GM21529 (cell line): ENCODE data around the gene POTEF.
"Not testable (repeated sequence)": the region's sequence is repeated elsewhere in the genome, so short reads cannot be mapped to it uniquely, and the experiment has no call there.

Experiments
- ATAC-seq: cut with Tn5 transposase; IDR thresholded peaks from one replicate; pipeline ENCODE4 v1.9.1; 2021; ENCODE audit not compliant: unreplicated experiment

The POTEF gene

GRCh38 chr2:130129120-130129829, at the start of gene POTEF:
Gene POTEF, minus strand, starts transcription at chr2:130129222. Its CDS starts 8,707 bp downstream, at chr2:130120515.
- ATAC-seq, result not testable (repeated sequence)

DNA sequence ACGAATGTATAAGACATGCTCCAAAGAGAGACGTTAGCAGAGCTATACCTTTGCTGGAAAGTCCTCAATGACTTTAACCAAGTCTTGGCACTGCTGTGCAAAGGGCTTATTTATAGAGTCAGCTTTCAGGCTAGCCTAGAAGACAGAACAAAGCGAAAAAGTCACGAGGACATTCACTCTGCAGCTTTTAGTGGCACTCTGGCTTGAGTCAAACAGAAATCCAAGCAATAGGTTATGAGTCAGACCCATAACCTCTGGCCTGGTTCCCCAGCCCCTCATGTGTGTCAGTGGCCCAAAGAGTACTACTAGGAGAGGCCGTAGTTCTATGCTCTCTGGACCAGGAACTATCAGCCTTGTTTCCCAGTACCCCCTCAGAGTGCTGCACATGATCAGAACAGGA, 45.8 kb upstream of the POTEF start:
- peak; percentile 83 for ATAC-seq

- ATAC-seq, result no peak
Observed at GRCh38 chr2:130169896-130170295, 40.9 kb upstream of the POTEF start.

- ATAC-seq, result not testable (repeated sequence)
Observed at GRCh38 chr2:130169163-130169562, 40.1 kb upstream of the POTEF start.

DNA sequence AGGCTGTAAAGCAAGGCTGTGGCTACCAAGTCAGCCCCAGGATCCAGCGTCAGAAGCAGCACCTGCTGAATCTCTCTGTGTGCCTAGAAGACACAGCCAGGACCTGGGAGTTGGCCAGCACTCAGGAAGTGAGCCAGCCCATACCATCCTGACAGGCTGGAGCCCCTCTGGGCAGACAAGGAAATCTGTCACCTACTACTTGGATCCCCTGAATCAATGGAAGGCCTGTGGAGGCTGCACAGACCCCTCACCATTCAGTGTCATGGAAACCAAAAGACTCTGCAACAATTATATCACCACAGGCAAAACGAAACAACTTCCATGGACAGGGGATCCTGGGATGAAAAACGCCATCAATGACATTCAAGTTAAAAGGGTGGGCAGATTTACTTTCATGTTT, 37.6 kb upstream of the POTEF start:
- ATAC-seq, result not testable (repeated sequence)

DNA sequence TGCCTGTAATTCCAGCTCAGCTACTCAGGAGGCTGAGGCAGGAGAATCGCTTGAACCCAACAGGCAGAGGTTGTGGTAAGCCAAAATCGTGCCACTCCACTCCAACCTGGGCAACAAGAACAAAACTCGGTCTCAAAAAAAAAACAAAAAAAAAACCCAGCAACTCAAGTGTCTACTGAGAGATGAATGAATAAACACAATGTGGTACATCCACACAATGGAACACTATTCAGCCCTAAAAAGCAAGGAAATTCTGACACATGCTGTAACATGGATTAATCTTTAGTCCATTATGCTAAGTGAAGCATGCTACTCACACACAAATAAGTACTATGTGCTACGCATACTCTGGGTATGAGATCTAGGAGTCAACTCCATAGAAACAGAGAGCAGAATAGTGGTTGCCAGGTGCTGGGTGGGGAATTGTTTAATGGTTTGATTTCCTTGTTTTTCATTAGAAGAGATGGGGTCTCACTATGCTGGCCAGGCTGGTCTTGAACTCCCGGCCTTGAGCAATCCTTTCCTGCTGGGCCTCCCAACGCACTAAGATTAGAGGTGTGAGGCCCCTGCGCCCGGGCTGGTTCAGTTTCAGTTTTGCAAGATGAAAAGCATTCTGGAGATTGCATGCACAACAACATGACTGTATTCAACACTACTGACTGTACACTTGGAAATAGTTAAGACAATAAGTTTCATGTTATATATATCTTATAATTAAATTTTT, 36.4 kb upstream of the POTEF start:
- no peak for ATAC-seq

DNA sequence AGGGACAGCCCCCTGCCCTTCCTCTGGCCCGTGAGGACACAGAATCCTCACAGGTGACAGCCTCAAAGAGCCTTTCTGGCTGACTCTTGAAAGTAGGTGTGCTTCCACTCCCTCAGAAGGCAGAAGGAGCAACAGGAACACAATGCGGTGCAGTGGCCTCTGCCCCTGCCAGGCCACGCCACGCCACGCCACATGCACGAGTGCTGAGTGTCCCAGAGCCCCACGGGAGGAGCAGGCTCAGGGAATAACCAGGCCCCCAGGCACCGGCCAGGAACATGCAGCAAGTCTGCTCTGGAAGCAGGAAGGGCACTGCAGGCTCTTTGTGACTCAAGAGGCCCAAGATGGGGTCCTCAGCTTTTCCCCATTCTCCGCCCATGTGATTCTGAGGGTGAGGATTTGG, 33.9 kb upstream of the POTEF start:
- ATAC-seq, result no peak

DNA sequence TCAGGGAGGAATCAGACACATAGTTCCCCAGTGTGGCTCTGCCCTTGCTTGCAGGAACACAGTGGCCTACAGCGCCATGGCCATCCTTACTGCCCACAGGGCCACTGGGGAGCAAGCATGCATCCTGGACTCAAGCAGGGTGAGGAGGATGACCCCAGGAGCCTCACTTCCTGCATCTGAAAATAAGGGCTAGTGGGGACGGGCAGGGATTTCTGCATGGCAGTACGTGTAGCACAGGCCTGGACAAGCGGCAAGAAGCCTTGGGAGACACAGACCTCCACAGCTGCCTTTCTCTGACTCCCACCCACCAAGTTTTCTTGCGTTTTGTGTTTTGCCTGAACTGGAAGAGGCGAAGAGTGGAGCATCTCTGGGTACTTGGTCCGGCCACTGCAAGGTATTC, 33.5 kb upstream of the POTEF start:
- ATAC-seq, result not testable (repeated sequence)

- not testable (repeated sequence) for ATAC-seq
Observed at GRCh38 chr2:130160838-130161705, 32.0 kb upstream of the POTEF start.

DNA sequence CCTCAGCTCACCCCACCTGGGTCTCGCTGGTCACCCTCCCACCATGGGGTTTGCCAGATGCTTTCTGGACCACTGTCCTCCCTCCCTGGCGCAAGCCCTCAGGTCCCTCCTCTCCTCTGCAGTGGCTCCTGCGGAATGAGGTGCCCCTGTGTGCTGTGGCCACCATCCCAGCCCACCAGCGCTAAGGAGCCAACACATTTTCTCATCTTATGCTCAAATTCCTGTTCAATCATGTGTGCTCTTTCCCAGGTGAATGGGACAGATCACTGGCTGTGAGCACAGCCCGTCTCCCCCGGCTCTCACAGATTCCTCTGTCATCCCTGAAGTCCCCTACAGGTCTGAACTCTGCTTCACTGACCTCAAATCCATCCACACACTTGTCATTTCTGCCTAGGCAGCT, 31.1 kb upstream of the POTEF start:
- ATAC-seq, result no peak

DNA sequence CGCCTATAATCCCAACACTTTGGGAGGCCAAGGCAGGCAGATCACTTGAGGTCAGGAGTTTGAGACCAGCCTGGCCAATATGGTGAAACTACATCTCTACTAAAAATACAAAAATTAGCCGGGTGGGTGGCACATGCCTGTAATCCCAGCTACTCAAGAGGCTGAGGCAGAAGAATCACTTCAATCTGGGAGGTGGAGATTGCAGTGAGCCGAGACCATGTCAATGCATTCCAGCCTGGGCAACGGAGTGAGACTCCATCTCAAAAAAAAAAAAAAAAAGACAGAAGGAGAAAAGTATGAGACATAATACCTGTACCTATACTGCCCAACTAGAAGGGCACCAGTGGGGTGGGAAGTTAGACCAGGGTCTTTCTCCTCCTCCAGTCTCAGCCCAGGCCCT, 30.4 kb upstream of the POTEF start:
- ATAC-seq, result not testable (repeated sequence)

- ATAC-seq, result no peak
Observed at GRCh38 chr2:130158631-130159030, 29.6 kb upstream of the POTEF start.

DNA sequence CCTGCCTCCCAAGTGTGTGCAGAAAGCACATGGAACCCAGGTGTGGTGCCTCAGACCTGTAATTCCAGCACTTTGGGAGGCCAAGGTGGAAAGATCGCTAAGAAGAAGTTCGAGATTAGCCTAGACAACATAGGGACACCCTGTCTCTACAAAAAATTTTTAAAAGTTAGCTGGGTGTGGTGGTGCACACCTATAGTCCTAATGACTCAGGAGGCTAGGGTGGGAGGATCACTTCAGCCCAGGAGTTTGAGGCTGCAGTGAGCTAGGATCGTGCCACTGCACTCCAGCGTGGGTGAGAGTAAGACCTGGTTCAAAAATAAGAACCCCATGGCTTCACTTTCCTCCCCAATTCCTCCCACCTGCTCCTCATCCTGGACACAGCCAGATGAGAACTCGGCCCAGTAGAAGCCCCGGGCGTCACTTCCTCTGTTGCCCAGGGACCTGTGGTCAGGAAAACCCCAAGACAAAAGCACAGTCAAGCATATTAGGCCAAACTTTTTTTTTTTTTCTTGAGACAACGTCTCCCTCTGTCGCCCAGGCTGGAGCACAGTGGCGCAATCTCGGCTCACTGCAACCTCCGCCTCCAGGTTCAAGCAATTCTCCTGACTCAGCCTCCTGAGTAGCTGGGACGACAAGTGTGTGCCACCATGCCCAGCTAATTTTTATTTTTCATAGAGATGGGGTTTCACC, 28.9 kb upstream of the POTEF start:
- ATAC-seq, result peak; percentile 90

DNA sequence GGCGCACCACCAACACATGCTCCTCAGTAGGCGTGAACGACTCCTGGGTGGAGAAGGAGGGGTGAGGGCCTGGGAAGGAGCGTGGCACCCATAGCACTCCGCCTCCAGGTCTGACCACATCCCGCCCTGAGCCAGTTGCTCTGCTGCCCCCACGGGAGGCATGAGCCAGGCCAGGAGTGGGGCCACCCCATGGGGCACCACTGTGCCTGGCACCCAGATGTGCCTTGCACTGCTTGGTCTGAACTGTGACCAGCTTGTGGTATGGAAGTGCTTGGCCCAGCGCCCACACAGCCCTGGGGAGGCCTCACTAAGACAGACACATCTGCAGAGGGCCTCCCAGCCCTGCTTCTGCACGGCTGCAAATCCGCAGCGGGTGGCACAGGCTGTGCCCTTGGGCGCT, 28.3 kb upstream of the POTEF start:
- peak; percentile 37 for ATAC-seq

GRCh38 chr2:130156624-130157004, 27.6 kb upstream of the POTEF start:
- no peak for ATAC-seq

DNA sequence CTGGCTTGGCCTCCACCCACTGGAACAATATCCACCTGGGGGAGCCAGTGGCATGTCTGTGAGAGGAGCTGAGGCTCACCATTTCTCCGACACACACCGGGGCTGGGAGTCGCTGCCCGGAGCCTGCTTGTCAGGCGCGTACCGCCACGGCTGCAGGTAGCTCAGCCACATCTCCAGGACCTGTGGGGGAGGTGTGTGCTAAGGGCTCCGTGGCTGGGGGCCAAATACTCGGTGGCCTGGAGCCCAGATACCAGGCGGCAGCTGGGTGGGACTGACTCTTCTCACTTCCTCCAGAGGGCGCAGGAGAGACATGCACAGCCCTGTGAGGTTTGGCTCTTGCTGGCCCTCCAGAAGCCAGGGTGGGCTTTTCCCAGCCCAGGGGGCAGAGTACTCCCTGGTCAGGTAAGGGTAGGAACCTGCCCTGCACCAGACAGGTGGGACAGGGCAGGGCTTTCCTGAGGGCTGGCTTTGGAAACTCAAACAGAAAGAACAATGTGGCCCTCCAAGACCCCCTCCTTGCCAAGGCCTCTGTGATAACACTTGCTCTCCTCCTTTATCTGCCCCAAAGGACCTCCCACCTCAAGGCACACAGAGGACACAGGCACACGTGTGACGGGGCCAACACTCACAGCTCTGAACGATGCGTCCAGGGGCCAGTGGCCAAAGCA, 27.1 kb upstream of the POTEF start:
- ATAC-seq, result not testable (repeated sequence)

GRCh38 chr2:130154773-130155765, 26.0 kb upstream of the POTEF start:
- no peak for ATAC-seq

DNA sequence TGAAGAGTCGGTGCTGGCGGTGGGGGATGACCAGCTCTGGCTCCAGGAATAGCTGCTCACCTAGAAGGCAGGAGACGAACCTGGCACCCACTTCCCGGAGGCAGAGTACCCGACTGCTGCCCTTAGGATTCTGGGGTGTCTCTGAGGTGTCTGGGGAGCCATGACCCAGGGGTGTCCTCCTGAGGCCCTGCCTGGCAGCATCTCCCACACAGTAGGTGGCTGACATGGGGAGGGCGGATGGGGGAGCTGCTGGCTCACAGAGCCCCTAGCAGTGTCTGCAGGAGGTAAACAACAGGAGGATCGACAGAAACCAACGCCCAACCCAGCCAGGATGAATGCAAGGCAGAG, 25.4 kb upstream of the POTEF start:
- ATAC-seq, result not testable (repeated sequence)

- ATAC-seq, result not testable (repeated sequence)
Observed at GRCh38 chr2:130153721-130154422, 24.9 kb upstream of the POTEF start.
